ENCODE data around the gene CIDEB. TPM values are rescaled to one million over a fixed set of nuclear protein-coding genes. Genes with fewer than 3 reads are reported as not detected.

Gene CIDEB
- total and polyA plus RNA-seq, 2 donors from 2014 or later, result 22.4 to 49.7 TPM

DNA sequence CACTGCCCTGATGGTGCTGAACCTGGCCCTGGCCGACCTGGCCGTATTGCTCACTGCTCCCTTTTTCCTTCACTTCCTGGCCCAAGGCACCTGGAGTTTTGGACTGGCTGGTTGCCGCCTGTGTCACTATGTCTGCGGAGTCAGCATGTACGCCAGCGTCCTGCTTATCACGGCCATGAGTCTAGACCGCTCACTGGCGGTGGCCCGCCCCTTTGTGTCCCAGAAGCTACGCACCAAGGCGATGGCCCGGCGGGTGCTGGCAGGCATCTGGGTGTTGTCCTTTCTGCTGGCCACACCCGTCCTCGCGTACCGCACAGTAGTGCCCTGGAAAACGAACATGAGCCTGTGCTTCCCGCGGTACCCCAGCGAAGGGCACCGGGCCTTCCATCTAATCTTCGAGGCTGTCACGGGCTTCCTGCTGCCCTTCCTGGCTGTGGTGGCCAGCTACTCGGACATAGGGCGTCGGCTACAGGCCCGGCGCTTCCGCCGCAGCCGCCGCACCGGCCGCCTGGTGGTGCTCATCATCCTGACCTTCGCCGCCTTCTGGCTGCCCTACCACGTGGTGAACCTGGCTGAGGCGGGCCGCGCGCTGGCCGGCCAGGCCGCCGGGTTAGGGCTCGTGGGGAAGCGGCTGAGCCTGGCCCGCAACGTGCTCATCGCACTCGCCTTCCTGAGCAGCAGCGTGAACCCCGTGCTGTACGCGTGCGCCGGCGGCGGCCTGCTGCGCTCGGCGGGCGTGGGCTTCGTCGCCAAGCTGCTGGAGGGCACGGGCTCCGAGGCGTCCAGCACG is 8.2 kb upstream of the CIDEB start:
- Histone ChIP-seq H3K4me3 (ENCODE audit: low read length in 3 of 3) (no peak overlapping the region), H3K9me3 (ENCODE audit: control insufficient read depth in 2 of 3, insufficient read depth in 1 of 3, low read length in 3 of 3) (no peaks in the 10 kb centered on the region), H3K36me3 (ENCODE audit: control insufficient read depth in 2 of 3, insufficient read depth in 3 of 3, low read length in 3 of 3) (no peaks in the 10 kb centered on the region), H3K4me1 (ENCODE audit: control insufficient read depth in 2 of 3, insufficient read depth in 2 of 3, low read depth in 1 of 3, low read length in 3 of 3) (peaks cover 0 to 20% (median 16%) of the 10 kb centered on the region in 3 donors), H3K27ac (ENCODE audit: low read depth in 2 of 2, low read length in 2 of 2) (peak overlapping the region; percentile 53 to 57), H3K27me3 (ENCODE audit: control insufficient read depth, insufficient read depth, low read length) (peaks cover 9% of the 10 kb centered on the region), H3K9ac (ENCODE audit: low read length in 3 of 3) (no peak overlapping the region)
- intact Hi-C loops (cut with DNase I), result no loop called here
- DNase-seq (peak in 4 of 5 donors; percentile 28 to 89 (median 48)), FAIRE-seq (no peak)
- TF ChIP-seq CTCF (IDR thresholded peaks at IDR 0.05; ENCODE audit: borderline replicate concordance, extremely low read depth, insufficient read depth), result peak; percentile 27

GRCh38 chr14:24315243-24315806 is 7.5 kb upstream of the CIDEB start:
- Histone ChIP-seq H3K27me3 (ENCODE audit: control insufficient read depth, insufficient read depth, low read length) (peaks cover 9% of the 10 kb centered on the region), H3K36me3 (ENCODE audit: control insufficient read depth in 2 of 3, insufficient read depth in 3 of 3, low read length in 3 of 3) (no peaks in the 10 kb centered on the region), H3K4me1 (ENCODE audit: control insufficient read depth in 2 of 3, insufficient read depth in 2 of 3, low read depth in 1 of 3, low read length in 3 of 3) (peaks cover 0 to 25% (median 20%) of the 10 kb centered on the region in 3 donors), H3K9ac (ENCODE audit: low read length in 3 of 3) (no peak overlapping the region), H3K4me3 (ENCODE audit: low read length in 3 of 3) (no peak overlapping the region), H3K9me3 (ENCODE audit: control insufficient read depth in 2 of 3, insufficient read depth in 1 of 3, low read length in 3 of 3) (no peaks in the 10 kb centered on the region), H3K27ac (ENCODE audit: low read depth in 2 of 2, low read length in 2 of 2) (peak overlapping the region; percentile 53 to 57)
- DNase-seq (no peak), FAIRE-seq (no peak)
- intact Hi-C loops (cut with DNase I), result no loop called here
- no peak for TF ChIP-seq CTCF (IDR thresholded peaks at IDR 0.05; ENCODE audit: borderline replicate concordance, extremely low read depth, insufficient read depth)

- FAIRE-seq (no peak), DNase-seq (no peak)
- intact Hi-C loops (cut with DNase I), result no loop called here
Observed at GRCh38 chr14:24314377-24315193, 6.8 kb upstream of the CIDEB start.

More at GRCh38 chr14:24314377-24315193, 6.8 kb upstream of the CIDEB start:
- no peaks in the 10 kb centered on the region for H3K36me3 ChIP-seq (ENCODE audit: control insufficient read depth in 2 of 3, insufficient read depth in 3 of 3, low read length in 3 of 3)
- H3K27ac ChIP-seq (ENCODE audit: low read depth in 2 of 2, low read length in 2 of 2), result no peak overlapping the region
- no peak for TF ChIP-seq CTCF (IDR thresholded peaks at IDR 0.05; ENCODE audit: borderline replicate concordance, extremely low read depth, insufficient read depth)
- no peak overlapping the region for H3K9ac ChIP-seq (ENCODE audit: low read length in 3 of 3)
- H3K4me1 ChIP-seq (ENCODE audit: control insufficient read depth in 2 of 3, insufficient read depth in 2 of 3, low read depth in 1 of 3, low read length in 3 of 3), result peaks cover 0 to 32% (median 28%) of the 10 kb centered on the region in 3 donors
- no peak overlapping the region for H3K4me3 ChIP-seq (ENCODE audit: low read length in 3 of 3)
- peaks cover 9% of the 10 kb centered on the region for H3K27me3 ChIP-seq (ENCODE audit: control insufficient read depth, insufficient read depth, low read length)
- no peaks in the 10 kb centered on the region for H3K9me3 ChIP-seq (ENCODE audit: control insufficient read depth in 2 of 3, insufficient read depth in 1 of 3, low read length in 3 of 3)

Measured in kidney (tissue), 14 donors.